HepG2 (cell line): ENCODE measurements around the gene OR10S1. TPM values are rescaled to one million over a fixed set of nuclear protein-coding genes. Genes with fewer than 3 reads are reported as not detected.

ENCODE experiments used
- ATAC-seq: fragments of 200-7000 bp; cut with Tn5 transposase; 3 replicates; pipeline ENCODE4 v1.9.1; 2020; ENCODE audit warnings: mild to moderate bottlenecking, moderate library complexity
- BruUV-seq: library from RNA; stranded (reverse); fragments of 400-500 nt; replicated peaks from 2 replicates; lab custom pipeline; 2021; lab: Mats Ljungman, UMichigan
- CTCF ChIA-PET: fragments of 300-600 bp; formaldehyde crosslinking; extraction: SDS; loops from one replicate; lab custom pipeline; 2021; ENCODE audit warnings: low total read pairs, inconsistent platforms, low intra/inter-chr PET ratio; lab: Yijun Ruan, JAX
- POLR2A ChIA-PET: fragments of 350-600 bp; sonication (Branson Sonifier 250); formaldehyde crosslinking; loops from one replicate; lab custom pipeline; 2020; ENCODE audit warnings: antibody characterized with exemption, inconsistent platforms; lab: Yijun Ruan, JAX
- DNase-seq: peaks from one replicate; pipeline ENCODE4 v3.0.0-alpha.2; 2015; ENCODE audit warnings: low spot score
- FAIRE-seq: peaks from 3 replicates; lab custom pipeline; 2011; peaks lifted over from hg19 to GRCh38; lab: Jason Lieb, UNC
- H2AFZ ChIP-seq: one replicate; pipeline ENCODE4 v1.6.1; 2011; ENCODE audit warnings: low read length, inconsistent platforms
- H3K27ac ChIP-seq: fragments of 300-600 bp; 3 replicates; pipeline ENCODE4 v1.8.0; 2011; ENCODE audit warnings: mixed run types, mild to moderate bottlenecking, mixed read lengths, low read length, inconsistent platforms; ENCODE audit not compliant: insufficient read depth; ENCODE audit errors: extremely low read length
- H3K27me3 ChIP-seq, 2 experiments: fragments of 200-600 bp in 1 of 2; 2 replicates in 1 of 2; 3 replicates in 1 of 2; pipeline versions ENCODE4 v1.6.0 to v1.8.0; 2011; ENCODE audit warnings: low read length in 2 of 2, mild to moderate bottlenecking in 2 of 2, moderate library complexity in 2 of 2, inconsistent platforms in 1 of 2; ENCODE audit not compliant: insufficient read depth in 2 of 2, control insufficient read depth in 1 of 2
- H3K36me3 ChIP-seq, 2 experiments: fragments of 200-600 bp in 1 of 2; replicated peaks in 1 of 2; 2 replicates in 1 of 2; 3 replicates in 1 of 2; pipeline versions ENCODE4 v1.5.1 to v1.8.0; 2011; ENCODE audit warnings: low read length in 2 of 2, inconsistent platforms in 1 of 2; ENCODE audit not compliant: insufficient read depth in 2 of 2, control insufficient read depth in 1 of 2
- H3K4me1 ChIP-seq: 2 replicates; pipeline ENCODE4 v1.5.1; 2012; ENCODE audit warnings: low read length, inconsistent platforms; ENCODE audit not compliant: insufficient read depth
- H3K4me2 ChIP-seq: 2 replicates; pipeline ENCODE4 v1.6.0; 2011; ENCODE audit warnings: low read depth, low read length, inconsistent platforms
- H3K4me3 ChIP-seq, 3 experiments: fragments of 200-600 bp in 1 of 3; sonication (generic), shearing (Covaris generic) in 1 of 3; replicated peaks in 1 of 3; 2 replicates each; pipeline ENCODE4 v1.5.1; 2011 to 2016; ENCODE audit warnings: low read length in 3 of 3, inconsistent platforms in 2 of 3, low read depth in 2 of 3, mild to moderate bottlenecking in 2 of 3, control low read depth in 1 of 3, mixed read lengths in 1 of 3; ENCODE audit not compliant: insufficient read depth in 1 of 3
- H3K79me2 ChIP-seq: one replicate; pipeline ENCODE4 v1.6.1; 2011; ENCODE audit warnings: low read length, inconsistent platforms; ENCODE audit not compliant: insufficient read depth
- H3K9ac ChIP-seq: 2 replicates; pipeline ENCODE4 v1.6.0; 2011; ENCODE audit warnings: mild to moderate bottlenecking, low read depth, low read length, inconsistent platforms; ENCODE audit not compliant: insufficient read depth
- H3K9me3 ChIP-seq: 2 replicates; pipeline ENCODE4 v1.5.1; 2012; ENCODE audit warnings: mild to moderate bottlenecking, low read length
- H4K20me1 ChIP-seq: 2 replicates; pipeline ENCODE4 v1.6.0; 2011; ENCODE audit warnings: inconsistent platforms, mild to moderate bottlenecking, low read length, moderate library complexity; ENCODE audit not compliant: insufficient read depth
- CCAR2 ChIP-seq: fragments of 200-400 bp; formaldehyde crosslinking; optimal IDR thresholded peaks from 2 replicates; pipeline ENCODE3; 2018; ENCODE audit warnings: low read depth, mild to moderate bottlenecking, low read length, moderate library complexity
- FOSL1 ChIP-seq: sonication (generic); formaldehyde crosslinking; IDR thresholded peaks from 2 replicates; pipeline ENCODE4 v1.9.0; 2021; ENCODE audit warnings: missing genetic modification reagents, borderline replicate concordance
- MAFF ChIP-seq: IDR thresholded peaks from 2 replicates; pipeline ENCODE4 v1.6.1; 2011; ENCODE audit warnings: low read depth, low read length, improper control_type of control experiment
- MLLT10 ChIP-seq: sonication (generic); formaldehyde crosslinking; IDR thresholded peaks from 2 replicates; pipeline ENCODE4 v1.4.0; 2020; ENCODE audit warnings: missing genetic modification reagents
- MXI1 ChIP-seq: IDR thresholded peaks from 3 replicates; pipeline ENCODE4 v1.6.1; 2012; ENCODE audit warnings: low read depth, low read length, inconsistent platforms, borderline replicate concordance
- POLR2AphosphoS5 ChIP-seq: IDR thresholded peaks from 2 replicates; pipeline ENCODE4 v1.6.1; 2012; ENCODE audit warnings: low read depth, low read length
- PRMT3 ChIP-seq: sonication (generic); formaldehyde crosslinking; IDR thresholded peaks from 2 replicates; pipeline ENCODE4 v1.8.1; 2022; ENCODE audit warnings: low read depth, mild to moderate bottlenecking, moderate library complexity, missing genetic modification reagents, borderline replicate concordance
- RBM22 ChIP-seq: fragments of 200-400 bp; formaldehyde crosslinking; optimal IDR thresholded peaks from 2 replicates; pipeline ENCODE3; 2017; ENCODE audit warnings: mild to moderate bottlenecking, low read length, moderate library complexity
- SP140L ChIP-seq: sonication (generic); formaldehyde crosslinking; IDR thresholded peaks from 2 replicates; pipeline ENCODE4 v1.4.0; 2020; ENCODE audit warnings: missing genetic modification reagents, borderline replicate concordance
- THYN1 ChIP-seq: sonication (generic); formaldehyde crosslinking; IDR thresholded peaks from 2 replicates; pipeline ENCODE4 v1.8.1; 2023; ENCODE audit warnings: low read depth, mild to moderate bottlenecking, moderate library complexity, missing genetic modification reagents, borderline replicate concordance
- ZC3H4 ChIP-seq: sonication (generic); formaldehyde crosslinking; IDR thresholded peaks from 2 replicates; pipeline ENCODE4 v1.4.0; 2020; ENCODE audit warnings: missing genetic modification reagents, borderline replicate concordance
- ZKSCAN5 ChIP-seq: sonication (generic); formaldehyde crosslinking; IDR thresholded peaks from 2 replicates; pipeline ENCODE4 v1.5.1; 2020; ENCODE audit warnings: mild to moderate bottlenecking, missing genetic modification reagents
- ZMAT3 ChIP-seq: sonication (generic); formaldehyde crosslinking; conservative IDR thresholded peaks from 2 replicates; pipeline ENCODE4 v1.7.0; 2021; ENCODE audit warnings: missing genetic modification reagents
- WGBS: methylation state at CpG from one replicate; pipeline ENCODE4 v1.1.6; 2017; ENCODE audit warnings: low lambda C conversion rate; 5-methylcytosine and 5-hydroxymethylcytosine counted together
- in situ Hi-C: cut with HindIII; loops from 2 replicates; pipeline ENCODE4 v1.10.0; 2017; ENCODE audit warnings: low pct_unique_long_range_greater_than_20kb; ENCODE audit not compliant: extremely low pct_ligation_motif_present
- intact Hi-C: fragments of 100-400 bp; cut with micrococcal nuclease; formaldehyde crosslinking; loops from one replicate; pipeline ENCODE4 v1.10.0; 2022; ENCODE audit not compliant: unreplicated experiment
- polyA plus RNA-seq, 8 experiments: library from polyadenylated mRNA; depleted of rRNA in 3 of 8; stranded (reverse) in 7 of 8; unstranded in 1 of 8; fragments of >200 nt; fragmentation: Illumina TruSeq in 4 of 8; extraction: Trizol in 4 of 8; gene quantifications; 2 replicates each; pipeline versions ENCODE4 v1.2.1 to v1.2.3, GENCODE V29; 2011 to 2016; ENCODE audit warnings: low read depth in 4 of 8, missing spikeins in 1 of 8, mixed read lengths in 1 of 8; ENCODE audit not compliant: insufficient read depth in 1 of 8
- total RNA-seq, 5 experiments: library from RNA; depleted of rRNA; stranded (reverse); fragments of >200 nt; fragmentation: Illumina TruSeq; extraction: Trizol; gene quantifications; 2 replicates each; pipeline ENCODE4 v1.2.3, GENCODE V29; 2016; ENCODE audit warnings: low read depth in 1 of 5
- TF ChIP-seq, protein P1 (sequence below): sonication (generic); formaldehyde crosslinking; IDR thresholded peaks from 2 replicates; pipeline ENCODE4 v1.4.0; 2020; ENCODE audit warnings: missing genetic modification reagents, mild to moderate bottlenecking, borderline replicate concordance
- TF ChIP-seq, protein P2 (sequence below): IDR thresholded peaks from 2 replicates; pipeline ENCODE4 v1.6.1; 2018; ENCODE audit warnings: missing genetic modification reagents

Gene OR10S1
- total and polyA plus RNA-seq, 2 of the 13 experiments (the other 11 are each of a cell fraction or from before 2014, with no cell fraction given), result not detected

DNA sequence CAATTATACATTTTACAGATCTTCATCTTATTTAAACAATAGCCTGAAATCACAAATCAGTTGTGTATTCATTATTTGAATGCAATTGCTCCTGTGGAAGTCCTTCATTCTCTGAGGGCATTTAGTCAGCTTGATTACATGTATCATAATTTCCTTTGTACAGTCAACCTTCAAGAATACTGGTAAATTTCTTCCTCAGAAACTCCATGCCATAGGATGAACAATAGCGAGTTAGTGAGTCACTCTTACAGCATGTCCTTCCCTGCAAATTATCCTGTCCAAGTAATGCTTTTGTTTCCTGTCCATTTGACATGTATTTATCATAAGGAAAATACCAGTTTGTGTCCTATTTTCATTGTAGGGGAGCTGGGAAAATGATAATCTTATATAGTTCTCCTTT, 3.8 kb downstream of the OR10S1 start:
- CTCF ChIA-PET, result no interaction called here

More for the DNA sequence above, 3.8 kb downstream of the OR10S1 start:
- Histone ChIP-seq H4K20me1 (no peaks in the 10 kb centered on the region), H3K9ac (no peak overlapping the region), H3K4me1 (no peaks in the 10 kb centered on the region), H3K27ac (no peak overlapping the region), H3K4me2 (no peak overlapping the region), H3K4me3 (no peak overlapping the region), H3K27me3 (no peaks in the 10 kb centered on the region), H3K79me2 (no peaks in the 10 kb centered on the region), H2AFZ (no peak overlapping the region), H3K9me3 (peaks cover 23% of the 10 kb centered on the region; the same call in 1 of the 2 replicates), H3K36me3 (no peaks in the 10 kb centered on the region)
- FAIRE-seq (no peak), DNase-seq (no peak), ATAC-seq (no peak)
- in situ Hi-C loops, result no loop called here
- BruUV-seq, result no TSS peak
- intact Hi-C loops, result no loop called here
- POLR2A ChIA-PET, result no interaction called here
- 0% methylated on average over 1 of the region's 1 CpG for WGBS
- TF ChIP-seq, protein P1, sequence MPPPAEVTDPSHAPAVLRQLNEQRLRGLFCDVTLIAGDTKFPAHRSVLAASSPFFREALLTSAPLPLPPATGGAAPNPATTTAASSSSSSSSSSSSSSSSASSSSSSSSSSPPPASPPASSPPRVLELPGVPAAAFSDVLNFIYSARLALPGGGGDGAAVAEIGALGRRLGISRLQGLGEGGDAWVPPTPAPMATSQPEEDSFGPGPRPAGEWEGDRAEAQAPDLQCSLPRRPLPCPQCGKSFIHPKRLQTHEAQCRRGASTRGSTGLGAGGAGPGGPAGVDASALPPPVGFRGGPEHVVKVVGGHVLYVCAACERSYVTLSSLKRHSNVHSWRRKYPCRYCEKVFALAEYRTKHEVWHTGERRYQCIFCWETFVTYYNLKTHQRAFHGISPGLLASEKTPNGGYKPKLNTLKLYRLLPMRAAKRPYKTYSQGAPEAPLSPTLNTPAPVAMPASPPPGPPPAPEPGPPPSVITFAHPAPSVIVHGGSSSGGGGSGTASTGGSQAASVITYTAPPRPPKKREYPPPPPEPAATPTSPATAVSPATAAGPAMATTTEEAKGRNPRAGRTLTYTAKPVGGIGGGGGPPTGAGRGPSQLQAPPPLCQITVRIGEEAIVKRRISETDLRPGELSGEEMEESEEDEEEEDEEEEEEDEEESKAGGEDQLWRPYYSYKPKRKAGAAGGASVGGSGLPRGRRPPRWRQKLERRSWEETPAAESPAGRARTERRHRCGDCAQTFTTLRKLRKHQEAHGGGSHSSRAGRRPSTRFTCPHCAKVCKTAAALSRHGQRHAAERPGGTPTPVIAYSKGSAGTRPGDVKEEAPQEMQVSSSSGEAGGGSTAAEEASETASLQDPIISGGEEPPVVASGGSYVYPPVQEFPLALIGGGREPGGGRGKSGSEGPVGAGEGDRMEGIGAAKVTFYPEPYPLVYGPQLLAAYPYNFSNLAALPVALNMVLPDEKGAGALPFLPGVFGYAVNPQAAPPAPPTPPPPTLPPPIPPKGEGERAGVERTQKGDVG (CRISPR knock-in tag), result no peak
- TF ChIP-seq ZMAT3 (CRISPR knock-in tag) (no peak), ZC3H4 (no peak), CCAR2 (no peak), MAFF (no peak), RBM22 (no peak), ZKSCAN5 (CRISPR knock-in tag) (no peak), FOSL1 (CRISPR knock-in tag) (no peak), MXI1 (no peak), THYN1 (CRISPR knock-in tag) (no peak), POLR2AphosphoS5 (no peak), PRMT3 (CRISPR knock-in tag) (no peak), SP140L (CRISPR knock-in tag) (no peak), MLLT10 (CRISPR knock-in tag) (no peak)
- TF ChIP-seq, protein P2, sequence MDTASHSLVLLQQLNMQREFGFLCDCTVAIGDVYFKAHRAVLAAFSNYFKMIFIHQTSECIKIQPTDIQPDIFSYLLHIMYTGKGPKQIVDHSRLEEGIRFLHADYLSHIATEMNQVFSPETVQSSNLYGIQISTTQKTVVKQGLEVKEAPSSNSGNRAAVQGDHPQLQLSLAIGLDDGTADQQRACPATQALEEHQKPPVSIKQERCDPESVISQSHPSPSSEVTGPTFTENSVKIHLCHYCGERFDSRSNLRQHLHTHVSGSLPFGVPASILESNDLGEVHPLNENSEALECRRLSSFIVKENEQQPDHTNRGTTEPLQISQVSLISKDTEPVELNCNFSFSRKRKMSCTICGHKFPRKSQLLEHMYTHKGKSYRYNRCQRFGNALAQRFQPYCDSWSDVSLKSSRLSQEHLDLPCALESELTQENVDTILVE, result no peak
